Esophagus mucosa (tissue), 1 donor: ENCODE measurements around the gene DAGLB. TPM values are rescaled to one million over a fixed set of nuclear protein-coding genes. Genes with fewer than 3 reads are reported as not detected.
"Not testable (repeated sequence)": the region's sequence is repeated elsewhere in the genome, so short reads cannot be mapped to it uniquely, and the experiment has no call there.

Experiments used
- ATAC-seq: fragments of 200-7000 bp; cut with Tn5 transposase; one replicate; pipeline ENCODE4 v1.9.1; 2020
- total RNA-seq: library from RNA; stranded (reverse); gene quantifications from one replicate; pipeline ENCODE4 v1.2.4, GENCODE V29; 2023
- donor health status: DM: yes; HTN: yes; CAD: no.

The DAGLB gene
- total RNA-seq, 1 donor from 2014 or later = 11.2 TPM

GRCh38 chr7:6460990-6461584, 13.3 kb upstream of the DAGLB start:
- ATAC-seq = no peak

DNA sequence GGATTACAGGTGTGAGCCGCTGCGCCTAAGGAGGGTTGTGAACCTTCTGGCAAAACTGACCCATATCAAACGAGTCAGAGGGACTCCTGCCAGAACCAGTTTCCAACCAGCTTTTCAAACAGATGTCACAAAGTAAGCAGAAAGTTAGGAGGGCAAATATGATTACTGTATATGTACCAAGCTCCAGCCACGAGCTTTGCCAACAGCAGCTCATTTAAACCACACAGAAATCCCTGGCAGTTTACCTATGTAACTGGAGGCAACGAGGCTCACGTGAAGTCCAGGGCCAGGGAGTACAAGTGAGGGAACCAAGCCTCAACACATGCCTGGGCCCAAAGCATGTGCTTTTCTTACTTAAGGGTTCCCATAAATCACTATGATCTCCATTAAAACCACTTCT, 12.5 kb upstream of the DAGLB start:
- no peak for ATAC-seq

DNA sequence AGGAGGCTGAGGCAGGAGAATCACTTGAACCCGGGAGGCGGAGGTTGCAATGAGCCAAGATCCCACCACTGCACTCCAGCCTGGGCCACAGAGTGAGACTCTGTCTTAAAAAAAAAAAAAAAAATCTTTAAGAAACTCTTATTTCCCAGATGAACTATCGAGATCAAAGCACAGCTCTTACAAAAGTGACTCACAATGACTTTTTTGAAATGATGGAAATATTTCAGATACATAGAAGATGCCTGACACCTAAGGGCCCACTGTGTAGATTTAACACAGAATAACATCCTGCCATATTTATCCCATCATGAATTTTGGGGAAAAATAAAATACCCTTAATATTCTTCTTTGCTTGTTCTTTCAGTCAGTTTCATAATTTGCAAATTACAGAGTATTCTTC, 10.9 kb upstream of the DAGLB start:
- ATAC-seq = not testable (repeated sequence)

DNA sequence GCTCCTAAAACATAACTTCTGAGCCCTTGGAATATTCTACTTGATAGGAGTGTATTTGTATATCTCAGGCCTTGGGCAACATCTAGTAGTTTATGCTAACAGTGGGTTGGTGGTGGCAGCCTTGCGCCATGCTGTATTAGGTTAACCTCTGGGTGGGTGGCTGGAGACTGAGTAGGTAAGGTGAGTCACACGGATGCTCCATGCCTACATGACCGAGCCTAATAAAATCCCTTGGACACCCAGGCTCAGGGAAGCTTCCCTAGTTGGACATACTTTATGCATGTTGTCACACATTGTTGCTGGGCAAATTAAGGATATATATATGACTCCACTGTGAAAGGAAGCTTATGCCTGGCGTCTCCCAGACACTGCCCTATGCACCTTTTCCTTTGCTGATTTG, 6.0 kb upstream of the DAGLB start:
- ATAC-seq = peak; percentile 66

DNA sequence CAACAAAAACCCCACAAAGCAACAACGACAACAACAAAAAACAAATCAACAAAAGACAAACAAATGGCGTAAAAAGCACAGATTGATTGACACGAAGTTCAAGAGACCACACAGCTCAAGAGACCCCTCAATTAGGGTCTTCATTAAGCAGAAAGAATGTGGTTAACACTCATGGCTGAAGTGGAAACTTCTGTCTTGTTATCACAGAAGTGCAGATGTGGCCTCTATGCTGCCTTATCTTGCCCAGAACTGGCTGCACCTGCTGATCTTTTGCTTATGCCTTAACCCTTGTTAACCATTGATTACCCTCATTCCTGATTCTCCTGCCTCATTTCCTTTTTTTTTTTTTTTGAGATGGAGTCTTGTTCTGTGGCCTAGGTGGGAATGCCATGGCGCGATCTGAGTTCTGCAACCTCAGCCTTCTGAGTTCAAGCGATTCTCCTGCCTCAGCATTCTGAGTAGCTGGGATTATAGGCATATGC, 3.5 kb upstream of the DAGLB start:
- ATAC-seq = no peak

DNA sequence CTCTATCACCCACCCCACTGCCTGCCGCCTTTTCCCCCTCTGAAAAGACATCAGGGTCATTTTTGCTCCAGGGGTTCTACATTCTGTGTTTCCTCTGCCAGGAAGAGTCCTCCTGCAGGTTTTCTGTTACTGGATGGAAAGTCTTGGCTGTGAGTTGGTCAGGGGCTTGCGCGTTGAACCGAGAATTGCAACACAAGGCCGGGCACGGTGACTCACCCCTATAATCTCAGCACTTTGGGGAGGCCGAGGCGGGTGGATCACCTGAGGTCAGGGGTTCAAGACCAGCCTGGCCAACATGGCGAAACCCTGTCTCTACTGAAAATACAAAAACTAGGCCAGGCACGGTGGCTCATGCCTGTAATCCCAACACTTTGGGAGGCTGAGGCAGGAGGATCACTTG, 2.8 kb upstream of the DAGLB start:
- not testable (repeated sequence) for ATAC-seq

- not testable (repeated sequence) for ATAC-seq
Observed at GRCh38 chr7:6449884-6450283, 2.1 kb upstream of the DAGLB start.

- ATAC-seq = no peak
Observed at GRCh38 chr7:6448943-6449543, 1.3 kb upstream of the DAGLB start.

GRCh38 chr7:6446838-6447580, 745 bp downstream of the DAGLB start:
- peak; percentile 33 for ATAC-seq

GRCh38 chr7:6444516-6445269, 3.1 kb downstream of the DAGLB start:
- ATAC-seq = no peak

- ATAC-seq = peak; percentile 42
Observed at GRCh38 chr7:6443372-6443941, 4.3 kb downstream of the DAGLB start.

- no peak for ATAC-seq
Observed at GRCh38 chr7:6442114-6442513, 5.6 kb downstream of the DAGLB start.

DNA sequence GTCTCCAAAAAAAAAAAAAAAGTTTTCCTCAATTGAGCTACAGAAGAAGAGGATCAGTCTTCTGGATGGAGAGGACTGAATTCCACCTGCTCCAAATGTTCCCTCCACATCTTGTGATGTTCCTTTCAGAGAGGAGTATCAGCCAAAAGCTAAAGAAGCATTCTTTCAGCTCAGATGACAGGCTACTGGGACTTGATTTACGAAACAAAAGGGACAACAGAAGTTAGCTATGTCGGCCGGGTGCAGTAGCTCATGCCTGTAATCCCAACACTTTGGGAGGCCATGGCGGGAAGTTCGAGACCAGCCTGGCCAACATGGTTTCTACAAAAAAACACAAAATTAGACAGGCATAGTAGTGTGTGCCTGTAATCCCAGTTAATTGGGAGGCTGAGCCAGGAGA, 7.4 kb downstream of the DAGLB start:
- no peak for ATAC-seq

DNA sequence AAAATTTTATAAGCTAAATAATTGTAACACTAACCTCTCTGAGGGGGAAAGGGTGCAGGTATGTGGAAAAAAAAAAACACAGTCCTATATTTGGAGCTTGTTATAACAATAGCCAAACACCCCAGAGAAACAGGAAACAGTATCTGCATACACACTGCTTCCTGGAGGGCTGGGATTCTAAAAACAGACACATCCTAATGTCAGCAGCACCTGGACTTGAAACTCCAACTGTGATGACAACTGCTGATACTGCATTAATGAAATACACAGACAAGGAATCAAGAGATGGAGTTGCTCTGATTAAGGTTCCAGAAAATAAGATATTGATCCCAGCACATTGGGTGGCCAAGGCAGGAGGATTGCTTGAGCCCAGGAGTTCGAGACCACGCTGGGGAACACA, 9.3 kb downstream of the DAGLB start:
- no peak for ATAC-seq

- no peak for ATAC-seq
Observed at GRCh38 chr7:6437251-6437650, 10.5 kb downstream of the DAGLB start.

DNA sequence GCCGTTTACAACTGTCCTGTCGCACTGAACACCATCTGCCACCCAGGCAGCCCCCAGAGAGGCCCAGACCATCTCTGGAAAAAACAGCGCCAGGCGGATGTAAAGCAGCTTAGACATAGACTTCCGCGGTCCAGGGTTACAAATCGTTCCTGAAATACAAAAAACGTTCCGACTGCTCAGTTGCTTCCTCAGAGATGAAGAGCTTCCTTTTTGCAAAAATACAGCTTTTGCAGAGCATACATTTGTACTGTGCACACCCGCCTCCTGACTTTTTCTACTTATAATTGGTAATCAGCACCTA, 11.4 kb downstream of the DAGLB start:
- ATAC-seq = peak; percentile 9

DNA sequence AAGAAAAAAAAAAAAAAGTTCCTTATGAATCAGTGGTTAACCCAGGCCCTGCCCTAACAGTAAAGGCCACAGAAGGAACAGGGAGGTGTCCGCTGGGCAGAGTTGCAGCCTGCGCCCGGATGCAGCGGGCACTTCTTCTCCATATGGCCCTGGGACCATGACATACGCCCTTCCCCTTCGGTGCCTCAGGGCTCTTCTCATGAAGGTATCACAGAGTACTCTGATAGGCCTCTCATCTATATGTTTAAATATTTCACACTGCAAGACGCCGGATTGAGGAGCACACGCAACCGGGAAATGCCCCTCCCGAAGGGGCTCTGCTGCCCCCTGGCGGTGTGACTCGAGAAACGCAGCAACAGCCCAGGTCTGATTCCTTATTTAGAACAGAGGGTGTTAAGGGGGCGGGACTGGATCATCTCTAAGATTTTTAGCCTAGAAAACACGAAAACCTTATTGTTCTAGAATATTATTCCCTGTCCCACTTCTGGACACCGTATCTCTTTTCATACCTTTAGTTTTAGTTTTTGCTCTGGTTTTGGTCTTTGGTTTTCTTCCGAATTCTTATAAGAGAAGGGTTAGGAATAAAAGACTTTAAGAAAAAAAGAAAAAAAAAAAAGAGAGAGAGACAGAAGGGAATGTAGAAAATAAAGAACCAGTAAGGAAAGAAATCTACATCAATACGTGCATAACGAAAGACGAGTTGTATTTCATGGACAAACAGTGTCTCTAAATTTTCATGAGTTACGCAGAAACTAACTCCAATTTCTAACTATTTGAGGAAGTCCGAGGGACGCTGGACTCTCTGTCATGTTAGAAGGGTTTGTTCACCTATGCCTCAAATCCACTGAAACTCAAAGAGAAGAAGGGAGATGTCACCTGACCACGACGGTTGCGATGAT, 12.0 kb downstream of the DAGLB start:
- peak; percentile 81 for ATAC-seq

DNA sequence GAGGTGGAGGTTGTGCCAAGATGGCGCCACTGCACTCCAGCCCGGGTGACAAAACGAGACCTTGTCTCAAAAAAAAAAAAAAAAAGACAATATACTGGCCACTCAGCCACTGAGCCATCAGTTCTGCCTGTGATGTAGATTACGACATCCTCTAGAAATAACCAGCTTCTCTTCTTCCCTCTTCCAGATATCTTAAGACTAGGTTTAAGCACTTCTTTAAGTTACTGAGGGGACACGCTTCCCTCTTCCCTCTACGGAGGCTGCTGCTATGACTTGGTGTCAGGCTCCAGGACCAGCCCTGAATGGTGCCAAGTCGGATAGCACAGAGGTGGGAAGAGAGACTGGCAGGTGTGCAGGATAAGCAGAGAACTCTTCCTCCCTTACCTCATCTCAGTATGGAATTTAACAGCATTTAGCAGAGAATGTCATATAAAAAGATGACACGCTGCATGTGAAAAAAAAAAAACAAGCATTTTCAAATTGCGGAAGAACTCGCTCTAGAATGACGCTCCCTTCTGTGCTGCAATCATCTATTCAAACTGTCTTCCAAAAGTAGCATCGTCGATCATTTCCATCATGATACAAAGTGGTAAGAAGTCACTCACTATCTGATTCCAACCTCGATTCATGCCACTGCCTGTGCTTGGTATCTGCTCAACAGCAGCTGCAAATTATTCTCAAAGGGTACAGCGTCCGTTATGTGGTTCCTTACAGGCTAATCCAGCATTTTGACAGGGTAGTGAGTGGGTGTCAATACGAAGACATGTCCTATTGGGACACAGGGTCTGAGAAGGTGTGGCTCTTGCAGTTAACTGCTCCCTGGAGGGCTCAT, 13.8 kb downstream of the DAGLB start:
- peak; percentile 3 for ATAC-seq

- no peak for ATAC-seq
Observed at GRCh38 chr7:6432781-6433180, 15.0 kb downstream of the DAGLB start.

DNA sequence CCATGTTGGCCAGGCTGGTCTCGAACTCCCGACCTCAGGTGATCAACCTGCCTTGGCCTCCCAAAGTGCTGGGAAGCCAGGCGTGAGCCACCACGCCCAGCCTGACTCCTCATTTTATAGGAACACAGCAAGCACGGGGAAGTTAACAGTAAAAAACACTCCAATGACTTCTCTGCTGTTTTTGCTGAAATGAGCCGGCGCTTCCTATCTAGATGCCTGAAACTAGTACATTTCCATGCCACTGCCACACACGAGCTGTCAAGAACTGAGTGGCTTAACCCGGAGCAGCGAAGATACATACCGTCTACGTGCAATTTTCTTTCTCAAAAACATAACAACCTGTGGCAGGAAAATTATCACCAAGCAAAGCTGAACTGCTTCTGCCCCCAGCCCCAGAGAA, 16.8 kb downstream of the DAGLB start:
- no peak for ATAC-seq
